22Rv1 (cell line): ENCODE results near the gene GPR139.

Experiments
- H3K27ac ChIP-seq: fragments of 450-650 bp; 2 replicates; pipeline ENCODE4 v1.5.1; 2017
- ZFX ChIP-seq: fragments of 450-650 bp; IDR thresholded peaks from 2 replicates; pipeline ENCODE4 v1.6.1; 2017; ENCODE audit warnings: antibody characterized with exemption, borderline replicate concordance
- TF ChIP-seq, protein P1 (sequence below): fragments of 450-650 bp; IDR thresholded peaks from 2 replicates; pipeline ENCODE4 v1.5.1; 2017; ENCODE audit warnings: mild to moderate bottlenecking

Gene GPR139

GRCh38 chr16:20040011-20040410, 33.7 kb downstream of the GPR139 start:
- no peak overlapping the region for H3K27ac ChIP-seq
- no peak for TF ChIP-seq ZFX
- TF ChIP-seq, protein P1, sequence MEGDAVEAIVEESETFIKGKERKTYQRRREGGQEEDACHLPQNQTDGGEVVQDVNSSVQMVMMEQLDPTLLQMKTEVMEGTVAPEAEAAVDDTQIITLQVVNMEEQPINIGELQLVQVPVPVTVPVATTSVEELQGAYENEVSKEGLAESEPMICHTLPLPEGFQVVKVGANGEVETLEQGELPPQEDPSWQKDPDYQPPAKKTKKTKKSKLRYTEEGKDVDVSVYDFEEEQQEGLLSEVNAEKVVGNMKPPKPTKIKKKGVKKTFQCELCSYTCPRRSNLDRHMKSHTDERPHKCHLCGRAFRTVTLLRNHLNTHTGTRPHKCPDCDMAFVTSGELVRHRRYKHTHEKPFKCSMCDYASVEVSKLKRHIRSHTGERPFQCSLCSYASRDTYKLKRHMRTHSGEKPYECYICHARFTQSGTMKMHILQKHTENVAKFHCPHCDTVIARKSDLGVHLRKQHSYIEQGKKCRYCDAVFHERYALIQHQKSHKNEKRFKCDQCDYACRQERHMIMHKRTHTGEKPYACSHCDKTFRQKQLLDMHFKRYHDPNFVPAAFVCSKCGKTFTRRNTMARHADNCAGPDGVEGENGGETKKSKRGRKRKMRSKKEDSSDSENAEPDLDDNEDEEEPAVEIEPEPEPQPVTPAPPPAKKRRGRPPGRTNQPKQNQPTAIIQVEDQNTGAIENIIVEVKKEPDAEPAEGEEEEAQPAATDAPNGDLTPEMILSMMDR = no peak

GRCh38 chr16:20029611-20030010, 44.1 kb downstream of the GPR139 start:
- no peak overlapping the region for H3K27ac ChIP-seq
- no peak for TF ChIP-seq ZFX
- TF ChIP-seq, protein P1 = no peak

GRCh38 chr16:20026361-20027072, 47.2 kb downstream of the GPR139 start:
- TF ChIP-seq, protein P1 = no peak
- no peak for TF ChIP-seq ZFX
- H3K27ac ChIP-seq = no peak overlapping the region

DNA sequence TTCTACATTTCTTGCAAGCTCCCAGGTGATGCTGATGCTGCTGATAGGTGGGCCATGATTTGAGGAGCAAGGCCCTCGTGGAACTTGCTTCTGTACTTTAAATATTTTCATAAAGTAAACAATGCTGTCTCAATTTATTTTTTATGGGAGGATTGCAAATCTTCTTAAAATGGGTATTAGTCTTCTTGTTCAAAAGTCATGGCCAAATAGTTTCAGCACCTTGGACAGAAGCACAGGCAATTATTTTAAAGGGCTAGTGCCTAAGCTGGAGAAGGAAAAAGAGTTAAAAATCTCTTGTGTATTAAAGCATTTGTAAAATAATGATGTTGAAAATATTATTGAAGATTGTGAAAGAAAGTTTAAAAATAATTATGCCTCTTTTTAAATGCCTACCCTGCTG, 50.5 kb downstream of the GPR139 start:
- H3K27ac ChIP-seq = no peak overlapping the region
- TF ChIP-seq ZFX = no peak
- TF ChIP-seq, protein P1 = no peak

GRCh38 chr16:20020976-20021375, 52.7 kb downstream of the GPR139 start:
- H3K27ac ChIP-seq = no peak overlapping the region
- TF ChIP-seq, protein P1 = no peak
- TF ChIP-seq ZFX = no peak

DNA sequence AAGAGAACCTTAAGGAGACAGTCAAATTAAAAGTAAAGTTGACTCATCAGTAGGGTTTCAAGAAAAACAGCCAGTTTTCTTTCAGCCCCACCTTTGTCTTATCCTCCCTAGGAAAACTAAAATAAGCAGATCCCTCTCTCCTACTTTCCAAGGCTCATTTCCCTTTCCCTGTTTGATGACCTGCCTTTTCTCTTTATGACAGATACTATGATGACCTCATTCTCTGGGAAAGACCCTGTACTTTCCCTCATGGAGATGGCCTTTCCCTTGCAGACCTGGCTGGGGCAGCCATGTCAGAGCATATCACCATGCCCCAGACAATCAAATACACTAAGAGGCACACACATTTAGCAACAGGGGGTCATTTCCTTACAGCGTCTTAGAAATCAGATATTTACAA, 53.6 kb downstream of the GPR139 start:
- TF ChIP-seq ZFX = no peak
- TF ChIP-seq, protein P1 = no peak
- no peak overlapping the region for H3K27ac ChIP-seq

GRCh38 chr16:20016234-20016633, 57.5 kb downstream of the GPR139 start:
- TF ChIP-seq, protein P1 = no peak
- no peak for TF ChIP-seq ZFX
- no peak overlapping the region for H3K27ac ChIP-seq
